Fibroblast of peridontal ligament (primary cell): Measurements from ENCODE around the gene CA9.

Source experiments
- DNase-seq: peaks from one replicate; pipeline ENCODE4 v3.0.0-alpha.2; 2010; ENCODE audit errors: extremely low read depth

The CA9 gene

GRCh38 chr9:35691757-35692301, 18.1 kb downstream of the CA9 start:
- DNase-seq, result no peak

- no peak for DNase-seq
These were observed 22.2 kb downstream of the CA9 start for GRCh38 chr9:35695943-35696401.

- peak; percentile 40 for DNase-seq
These were observed 22.9 kb downstream of the CA9 start for GRCh38 chr9:35696520-35697215.

- DNase-seq, result no peak
These were observed 23.8 kb downstream of the CA9 start for GRCh38 chr9:35697486-35697885.

GRCh38 chr9:35698231-35698630, 24.5 kb downstream of the CA9 start:
- no peak for DNase-seq

- no peak for DNase-seq
These were observed 26.3 kb downstream of the CA9 start for GRCh38 chr9:35700031-35700430.

- DNase-seq, result no peak
These were observed 27.2 kb downstream of the CA9 start for GRCh38 chr9:35700942-35701341.

- DNase-seq, result no peak
These were observed 29.0 kb downstream of the CA9 start for GRCh38 chr9:35702696-35703095.

- DNase-seq, result no peak
These were observed 30.4 kb downstream of the CA9 start for GRCh38 chr9:35703906-35704672.

GRCh38 chr9:35705372-35705771, 31.6 kb downstream of the CA9 start:
- DNase-seq, result no peak

GRCh38 chr9:35705836-35706430, 32.2 kb downstream of the CA9 start:
- no peak for DNase-seq

- DNase-seq, result no peak
These were observed 33.2 kb downstream of the CA9 start for GRCh38 chr9:35706951-35707350.

GRCh38 chr9:35708146-35708545, 34.4 kb downstream of the CA9 start:
- no peak for DNase-seq

GRCh38 chr9:35710818-35711500, 37.2 kb downstream of the CA9 start:
- DNase-seq, result no peak

GRCh38 chr9:35711501-35712428, 38.0 kb downstream of the CA9 start:
- DNase-seq, result no peak

GRCh38 chr9:35712762-35713400, 39.2 kb downstream of the CA9 start:
- DNase-seq, result no peak

- no peak for DNase-seq
These were observed 39.9 kb downstream of the CA9 start for GRCh38 chr9:35713578-35713977.

- no peak for DNase-seq
These were observed 40.4 kb downstream of the CA9 start for GRCh38 chr9:35714123-35714522.

GRCh38 chr9:35714579-35715252, 41.0 kb downstream of the CA9 start:
- no peak for DNase-seq

- peak; percentile 21 for DNase-seq
These were observed 42.5 kb downstream of the CA9 start for GRCh38 chr9:35716230-35716629.
